NCI-H2081 treated with DMSO at 0.1 percent for 48 hours (cell line): Measurements from ENCODE around the gene UST.

Source experiments
- DNase-seq: peaks from one replicate; lab custom pipeline; 2025; lab: John Stamatoyannopoulos, UW

The UST gene

DNA sequence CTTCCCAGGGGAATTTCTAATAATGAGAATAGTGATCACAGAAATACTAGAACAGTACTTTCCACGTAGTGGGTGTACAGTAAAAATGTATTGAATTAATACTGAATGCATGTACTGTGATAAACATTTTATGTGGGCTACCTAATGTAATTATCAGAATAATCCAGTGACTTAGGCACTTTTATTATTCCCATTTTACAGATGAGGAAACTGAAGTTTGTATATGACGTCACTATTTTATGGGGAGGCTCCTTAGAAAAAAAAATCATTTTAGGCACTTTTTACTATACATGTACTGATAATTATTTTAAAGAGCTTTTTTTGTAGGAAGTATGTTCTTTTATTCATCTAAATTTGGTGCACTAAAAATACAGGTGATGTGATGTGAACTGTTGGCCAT lies 295.1 kb downstream of the UST start:
- no peak for DNase-seq

DNA sequence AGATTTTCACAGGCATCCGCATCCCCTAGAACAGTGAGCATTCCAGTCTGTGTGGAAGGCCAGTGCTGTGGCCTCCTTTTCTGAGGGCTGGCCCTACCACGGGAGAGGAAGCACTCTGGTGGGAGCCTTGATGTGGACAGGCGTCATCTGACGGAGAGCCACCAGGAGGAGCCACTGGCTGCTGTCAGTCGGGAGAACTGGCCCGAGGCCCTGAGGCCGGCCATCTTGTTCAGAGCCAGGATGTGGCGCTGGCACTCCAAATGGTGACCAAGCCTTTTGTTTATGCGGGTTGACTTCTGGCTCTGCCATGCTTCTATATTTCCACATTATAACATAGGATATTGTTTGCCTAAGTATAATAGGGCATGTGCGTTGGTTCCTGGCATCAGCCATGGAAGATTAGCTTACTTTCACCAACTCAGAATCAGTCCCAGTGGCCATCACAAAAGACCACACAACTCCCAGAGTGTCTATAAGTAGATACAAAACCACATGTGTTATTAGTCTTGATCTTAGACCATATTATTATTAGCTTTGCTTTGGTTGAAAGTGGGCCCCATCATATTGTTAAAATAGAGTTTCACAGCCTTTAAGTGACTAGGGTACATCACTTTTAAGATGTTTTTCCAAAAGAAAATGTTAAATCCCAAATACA lies 296.8 kb downstream of the UST start:
- DNase-seq, result no peak

DNA sequence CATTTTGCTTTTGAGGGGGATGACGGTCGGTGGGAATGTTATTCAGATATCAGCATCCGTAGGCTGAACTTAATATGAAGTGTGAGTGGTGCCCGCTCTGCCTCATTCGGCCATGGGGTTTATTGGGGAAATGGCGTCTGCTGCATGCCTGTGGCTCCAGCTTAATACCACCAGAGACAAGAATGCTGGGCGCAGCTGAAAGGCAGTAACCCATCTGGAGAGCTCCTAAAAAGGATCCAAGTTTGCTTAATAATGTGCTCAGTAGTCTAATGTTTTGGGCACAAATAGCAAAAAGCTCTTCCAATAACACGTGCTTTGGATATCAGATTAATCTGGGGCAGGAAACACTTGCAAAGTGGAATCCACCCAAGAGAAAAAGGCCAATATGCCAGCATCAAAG lies 297.7 kb downstream of the UST start:
- no peak for DNase-seq

DNA sequence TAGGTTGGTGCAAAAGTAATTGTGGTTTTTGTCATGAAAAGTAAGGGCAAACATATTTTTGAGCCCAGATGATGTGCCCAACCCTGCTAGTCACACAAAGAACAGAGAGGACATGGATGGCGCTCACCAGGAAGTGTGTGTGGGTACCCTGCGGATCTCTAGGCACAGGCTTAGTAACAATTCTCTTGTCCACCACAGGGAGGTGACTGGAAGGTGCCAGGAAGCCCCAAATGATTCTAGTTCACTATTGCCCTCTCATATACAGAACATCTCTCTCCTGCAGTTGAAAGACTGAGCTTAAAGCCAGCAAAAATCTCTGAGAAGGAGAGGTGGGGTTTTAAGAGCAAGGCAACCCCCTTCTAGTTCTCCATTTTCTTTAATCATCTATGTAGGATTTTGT lies 298.6 kb downstream of the UST start:
- DNase-seq, result no peak

DNA sequence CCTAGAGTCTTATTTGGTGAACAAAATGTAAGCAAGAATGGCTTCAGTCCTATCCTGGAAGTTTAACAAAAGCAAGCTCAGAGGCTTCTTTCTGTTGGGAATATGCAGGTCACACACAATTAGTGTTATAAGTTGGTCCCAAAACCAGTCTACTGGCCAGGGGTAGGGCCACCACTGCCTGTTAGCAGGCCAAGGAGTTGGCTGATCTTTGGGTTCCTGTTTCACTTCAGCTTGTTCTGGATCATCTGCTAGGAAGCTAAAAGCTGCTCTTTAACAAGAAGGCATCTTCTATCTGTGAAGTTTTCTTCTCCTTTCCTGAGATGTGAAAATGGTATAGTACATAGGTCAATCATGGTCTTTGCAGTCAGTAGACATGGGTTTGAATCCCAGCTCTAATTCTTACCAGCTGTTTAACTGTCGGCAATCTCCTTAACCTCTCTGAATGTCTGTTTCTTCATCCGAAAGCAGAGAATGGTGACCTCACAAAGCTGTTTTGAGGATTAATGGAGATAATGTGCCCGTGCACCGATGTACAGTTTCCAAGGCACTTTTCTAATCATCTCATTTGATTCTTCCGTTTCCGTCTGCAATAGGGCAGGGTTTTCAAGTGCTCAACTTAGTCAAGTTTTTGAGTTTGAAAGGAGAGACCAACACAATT lies 299.5 kb downstream of the UST start:
- no peak for DNase-seq

DNA sequence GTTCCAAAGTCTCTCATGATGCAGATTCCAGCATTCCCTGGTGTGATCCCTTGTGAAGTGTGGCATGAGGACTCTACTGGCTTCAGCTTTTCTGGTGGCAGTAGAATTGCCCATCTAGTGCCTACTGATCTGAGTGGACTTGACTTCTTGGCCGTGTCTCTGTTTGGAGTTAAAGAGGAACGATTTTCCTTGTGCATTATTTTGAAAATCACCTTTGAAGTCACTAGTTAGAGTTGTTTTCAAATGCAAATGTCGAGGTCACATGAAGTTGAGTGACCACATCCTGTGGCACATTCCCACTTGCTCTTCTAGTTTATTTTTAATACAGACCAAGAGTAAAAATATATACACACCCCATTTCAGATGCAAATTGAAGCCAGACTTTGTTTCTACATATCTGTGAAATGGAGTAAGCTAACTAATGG lies 300.0 kb downstream of the UST start:
- no peak for DNase-seq

DNA sequence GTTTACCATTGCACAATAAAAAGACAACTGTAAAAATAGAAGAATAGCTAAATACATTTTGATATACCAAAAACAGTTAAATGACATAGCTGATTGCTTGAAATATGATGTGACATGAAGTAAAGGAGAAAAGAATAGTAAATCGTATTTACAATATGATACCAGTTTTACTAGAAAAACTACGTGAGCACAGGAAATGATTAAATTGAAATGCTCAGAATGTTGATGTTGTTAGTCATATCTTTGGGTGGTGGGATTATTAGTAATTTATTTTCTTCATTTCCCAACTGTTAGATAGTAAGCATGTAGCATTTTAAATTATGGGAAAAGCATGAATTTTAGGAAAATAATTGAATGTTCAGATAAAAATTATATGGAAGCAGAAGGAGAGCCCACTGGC lies 302.4 kb downstream of the UST start:
- DNase-seq, result no peak

DNA sequence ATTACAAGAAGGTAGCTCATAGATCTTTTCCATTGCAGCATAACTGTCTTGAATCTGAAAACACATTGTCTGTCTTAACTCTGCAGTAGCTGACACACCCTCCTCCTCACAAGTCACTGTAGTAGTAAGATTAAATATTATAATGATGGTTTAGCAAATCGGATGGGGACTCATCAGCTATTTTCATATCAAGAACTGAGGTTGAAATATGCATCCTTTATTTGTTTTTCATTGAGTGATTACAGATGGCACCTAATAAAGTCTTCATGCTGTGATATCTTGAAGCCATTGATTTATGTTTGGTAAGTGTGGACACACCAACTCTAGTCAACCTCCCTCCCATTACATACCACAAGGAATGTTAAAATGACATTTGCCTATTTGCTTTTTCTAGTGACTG lies 303.3 kb downstream of the UST start:
- no peak for DNase-seq

DNA sequence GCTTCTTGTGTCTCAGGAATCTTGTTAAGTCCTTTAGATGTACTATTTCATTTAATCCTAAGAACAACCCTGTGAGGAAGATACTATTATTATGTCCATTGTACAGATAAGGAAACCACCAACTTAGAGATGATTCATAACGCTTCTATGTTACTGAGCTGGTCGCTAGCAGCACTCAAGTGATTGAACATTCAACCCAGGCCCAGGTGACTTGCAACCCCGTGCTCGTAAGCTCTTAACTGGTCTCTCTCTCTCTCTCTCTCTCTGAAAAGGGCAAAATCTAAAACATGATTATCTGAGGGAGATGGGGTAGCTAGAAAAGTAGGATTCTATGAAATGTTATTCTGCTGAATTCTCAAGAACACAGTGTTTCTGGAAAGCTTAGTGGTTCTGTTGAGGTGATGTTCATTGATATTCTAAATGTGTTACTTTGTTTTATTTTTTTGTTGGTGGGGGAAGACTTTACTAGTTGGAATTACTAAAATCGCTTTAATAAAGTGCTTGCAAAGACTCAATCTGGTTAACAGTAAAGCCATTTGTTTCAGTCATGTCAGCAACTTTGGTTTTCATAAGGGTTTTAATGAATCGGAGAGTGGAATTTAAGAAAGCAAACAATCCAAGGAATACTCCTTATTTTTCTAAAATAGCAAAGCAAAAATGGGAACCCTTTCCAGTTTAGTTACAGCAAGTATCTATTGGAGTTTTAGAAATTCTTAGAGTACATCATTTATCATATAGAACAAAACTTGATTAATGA lies 305.7 kb downstream of the UST start:
- DNase-seq, result no peak

DNA sequence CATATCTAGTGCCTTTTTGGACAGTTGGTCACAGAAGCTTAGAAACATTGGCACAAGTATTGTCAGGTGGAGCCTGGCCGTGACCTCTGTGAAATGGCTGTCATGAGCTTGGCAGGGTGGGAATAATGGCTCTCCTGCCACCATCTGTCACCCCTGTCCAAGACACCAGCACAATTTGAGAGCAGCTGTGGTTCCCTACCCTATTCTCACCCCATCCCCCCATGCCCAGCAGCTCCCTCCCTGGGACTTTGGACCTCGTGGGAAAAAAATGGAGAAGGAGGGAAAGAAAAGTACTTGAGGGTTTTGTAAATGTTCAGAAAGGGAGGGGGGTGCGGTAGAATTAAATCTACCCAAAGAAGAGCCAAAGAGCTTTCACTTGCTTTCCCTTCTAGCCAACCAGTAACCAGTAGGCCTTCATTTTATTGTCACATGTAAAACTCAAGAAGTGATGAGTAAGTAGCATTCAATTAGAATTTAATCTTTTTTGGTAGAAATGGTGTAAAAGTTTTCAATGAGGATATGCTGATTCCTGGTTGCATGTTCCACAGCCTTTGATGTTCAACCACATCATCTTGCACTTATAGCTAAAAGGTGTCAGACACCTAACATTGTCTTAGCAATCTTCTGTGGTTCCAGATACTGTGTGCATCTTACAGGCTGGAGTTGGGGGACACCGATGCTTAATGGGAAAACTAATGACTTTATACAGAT lies 307.2 kb downstream of the UST start:
- DNase-seq, result no peak

DNA sequence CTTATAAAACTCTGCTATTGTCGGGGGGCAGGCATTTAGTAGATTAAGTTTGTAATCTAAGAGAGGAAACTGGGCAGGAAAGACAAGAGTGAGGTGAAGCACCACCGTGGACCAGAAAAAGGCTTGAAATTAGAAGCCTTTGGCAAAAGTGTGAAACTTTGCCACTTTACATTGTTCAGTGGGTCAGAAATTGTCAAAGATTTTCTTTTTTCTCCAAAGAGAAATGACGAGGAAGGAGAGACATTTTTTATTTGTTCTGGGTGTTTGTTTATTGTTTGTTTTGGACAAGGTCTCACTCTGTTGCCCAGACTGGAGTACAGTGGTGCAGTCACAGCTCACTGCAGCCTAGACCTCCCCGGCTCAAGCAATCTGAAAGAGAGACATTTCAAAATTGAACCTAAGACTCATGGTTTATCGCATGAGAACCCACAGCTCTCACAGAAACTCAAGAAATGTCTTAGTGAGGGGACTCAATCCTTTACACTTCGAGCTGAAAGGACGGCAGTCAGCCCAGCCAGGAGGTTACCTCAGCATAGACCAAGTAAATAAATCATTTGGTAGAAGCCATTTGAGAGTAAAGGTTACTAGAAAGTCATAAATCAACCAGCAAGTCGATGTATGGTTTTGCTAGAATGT lies 307.8 kb downstream of the UST start:
- no peak for DNase-seq

DNA sequence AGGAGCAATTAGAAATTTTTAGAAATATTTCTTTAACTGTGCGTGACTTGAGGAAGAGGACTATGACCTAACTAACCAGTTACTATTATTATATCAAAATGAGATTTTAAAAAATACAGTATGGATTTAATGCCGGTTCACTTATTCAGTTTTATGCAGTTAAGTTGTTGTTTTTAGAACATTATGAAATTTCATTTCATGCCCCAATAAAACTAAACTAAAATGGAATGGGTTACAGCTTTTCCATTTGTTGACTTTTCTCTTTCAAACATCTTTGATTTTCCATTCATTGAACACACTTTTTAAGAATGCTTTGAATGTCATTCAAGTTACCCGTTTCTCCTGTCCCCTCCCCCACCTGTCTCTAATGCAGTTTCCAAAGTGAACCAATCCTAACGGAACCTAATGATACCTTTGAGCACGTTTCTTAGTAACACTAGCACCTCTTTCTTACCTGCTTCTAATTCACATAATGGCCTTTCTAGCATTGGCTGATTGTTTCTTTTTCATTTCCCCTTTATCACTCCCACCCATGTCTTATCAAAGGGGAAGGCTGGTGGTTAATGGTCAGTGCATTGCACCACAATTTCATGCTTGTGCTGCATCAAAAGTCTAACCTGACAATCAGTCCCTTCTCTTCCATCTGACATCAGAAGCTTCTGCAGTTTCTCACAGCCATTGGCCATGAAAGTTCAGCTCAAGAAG lies 308.5 kb downstream of the UST start:
- DNase-seq, result no peak

DNA sequence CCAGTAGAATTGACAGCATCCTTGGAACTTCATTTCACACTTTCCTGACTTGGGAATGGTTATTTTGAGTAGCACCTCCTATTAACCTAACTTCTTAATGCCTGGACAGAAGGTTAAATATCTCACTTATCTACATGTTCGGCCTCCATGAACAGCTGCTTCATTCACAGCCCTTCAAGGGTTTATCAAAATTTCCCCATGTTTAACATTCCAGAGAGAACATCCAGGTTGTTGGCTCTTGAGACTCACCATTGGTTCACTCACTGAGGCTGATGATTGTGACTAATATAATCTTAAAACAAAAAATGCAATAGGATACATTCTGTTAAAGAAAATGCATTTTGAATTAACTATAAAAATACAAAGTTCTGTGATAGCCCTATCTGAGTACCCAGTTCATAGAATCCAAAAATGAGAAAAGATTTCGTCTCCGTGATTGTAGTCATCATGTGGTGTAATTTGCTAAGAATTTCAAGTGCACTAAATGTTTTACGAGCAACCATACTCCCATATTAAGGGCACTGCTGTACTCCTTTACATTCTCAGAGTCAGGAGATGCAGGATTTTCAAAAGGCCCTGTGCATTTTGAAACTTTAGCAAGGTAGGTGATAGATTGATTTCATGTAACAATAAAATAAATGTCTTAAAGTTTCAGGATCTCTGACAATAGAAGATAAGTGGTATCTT lies 310.1 kb downstream of the UST start:
- DNase-seq, result no peak

DNA sequence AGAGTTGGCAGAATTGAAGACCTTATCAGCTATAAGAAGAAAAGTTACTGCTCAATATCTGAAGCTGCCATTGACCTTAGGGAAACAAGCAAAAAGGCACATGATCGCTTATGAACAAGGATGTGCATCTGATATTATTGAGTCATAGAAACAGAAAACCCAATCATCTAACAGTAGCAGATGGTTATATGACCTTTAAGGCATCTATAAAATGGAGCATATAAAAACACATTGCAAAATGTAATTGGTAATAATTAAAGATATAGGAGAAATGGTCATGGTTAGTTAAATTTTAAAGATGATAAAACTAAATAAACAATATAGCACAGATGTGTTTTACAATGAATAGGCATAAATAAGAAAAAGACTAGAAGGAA lies 310.6 kb downstream of the UST start:
- no peak for DNase-seq

DNA sequence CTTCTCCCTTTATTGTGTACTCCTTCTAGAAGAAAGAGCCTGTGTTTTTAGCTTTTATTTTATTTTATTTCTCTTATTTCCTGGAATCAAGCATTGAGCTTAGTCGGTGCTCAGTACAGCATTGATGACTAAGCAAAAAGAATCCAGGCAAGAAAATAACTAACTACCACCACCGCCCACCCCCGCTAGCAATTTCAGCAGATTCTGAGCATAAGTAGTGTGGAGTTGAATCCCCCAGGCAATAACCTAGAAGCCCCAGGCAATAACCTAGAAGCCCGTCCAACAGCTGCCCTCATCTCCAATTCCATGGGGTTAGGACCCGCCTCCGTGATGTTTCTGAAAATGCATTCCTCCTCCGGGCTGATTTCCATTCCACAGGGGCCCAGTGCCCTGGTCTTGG lies 312.7 kb downstream of the UST start:
- DNase-seq, result no peak

DNA sequence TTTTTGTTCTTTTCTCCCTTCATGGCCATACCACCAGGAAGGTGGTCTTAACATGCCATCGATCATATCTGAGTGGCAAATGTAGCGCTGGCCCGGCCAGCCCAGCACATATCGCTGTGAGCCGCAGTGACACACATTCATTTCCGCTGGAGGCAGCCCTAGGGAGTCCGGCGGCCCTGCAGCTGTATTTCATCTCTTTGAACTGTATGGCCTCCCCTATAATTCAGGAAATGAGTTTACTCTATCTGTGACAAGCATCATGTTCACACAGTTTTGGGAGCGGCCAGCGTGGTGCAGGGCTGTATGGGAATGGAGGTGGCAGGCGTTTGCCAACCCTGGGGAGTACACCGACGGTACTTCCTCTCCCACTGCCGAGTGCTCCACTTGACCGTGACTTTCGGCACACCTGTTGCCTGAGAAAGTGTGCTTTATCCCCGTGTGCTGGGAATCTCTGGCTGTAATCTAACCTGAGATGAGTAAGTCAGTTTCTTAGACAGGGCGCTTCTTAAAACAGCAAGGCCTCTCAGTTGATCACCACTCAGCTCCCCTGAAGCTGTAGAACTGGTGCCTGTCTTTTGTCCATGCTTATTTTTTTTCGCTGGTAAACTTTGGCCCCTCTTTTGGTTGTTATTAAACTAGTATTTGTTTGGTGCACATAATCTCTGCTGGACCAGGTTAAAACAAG lies 313.6 kb downstream of the UST start:
- DNase-seq, result no peak

DNA sequence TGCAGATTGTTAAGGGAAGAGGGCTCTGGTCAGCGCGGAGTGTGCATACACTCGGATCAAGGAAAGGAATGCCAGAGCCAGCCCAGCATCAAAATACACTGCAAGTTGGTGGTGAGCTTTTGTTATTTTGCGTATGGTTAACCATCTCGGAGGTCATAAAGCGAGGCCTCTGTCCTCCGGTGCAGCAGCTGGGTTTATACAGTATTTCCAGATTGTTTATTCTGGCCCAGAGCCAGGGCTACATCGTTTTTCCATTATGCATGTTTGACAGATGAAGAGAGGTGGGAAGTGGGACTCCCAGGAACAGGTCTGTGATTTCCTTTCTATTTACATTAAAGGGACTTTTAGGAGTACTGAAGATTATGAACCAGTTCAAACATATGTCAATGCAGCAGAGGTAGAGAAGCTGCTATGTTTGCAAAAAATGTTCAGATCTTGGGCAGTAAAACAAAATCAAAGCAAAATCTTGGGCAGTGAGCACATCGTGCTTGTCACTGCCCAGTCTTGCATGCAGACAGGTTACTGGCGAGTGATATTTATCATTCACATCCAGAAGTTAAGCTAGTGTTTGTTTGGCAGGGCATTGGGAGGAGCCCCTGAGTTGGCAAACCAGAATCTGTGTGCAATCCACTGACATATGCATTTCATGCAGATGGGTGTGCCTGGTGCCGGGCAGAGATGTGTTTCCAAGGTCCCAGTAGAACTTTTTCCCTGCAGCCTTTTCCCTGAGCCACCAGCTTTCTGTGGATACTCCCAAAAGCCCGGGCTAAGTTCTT lies 314.3 kb downstream of the UST start:
- peak; percentile 54 for DNase-seq

DNA sequence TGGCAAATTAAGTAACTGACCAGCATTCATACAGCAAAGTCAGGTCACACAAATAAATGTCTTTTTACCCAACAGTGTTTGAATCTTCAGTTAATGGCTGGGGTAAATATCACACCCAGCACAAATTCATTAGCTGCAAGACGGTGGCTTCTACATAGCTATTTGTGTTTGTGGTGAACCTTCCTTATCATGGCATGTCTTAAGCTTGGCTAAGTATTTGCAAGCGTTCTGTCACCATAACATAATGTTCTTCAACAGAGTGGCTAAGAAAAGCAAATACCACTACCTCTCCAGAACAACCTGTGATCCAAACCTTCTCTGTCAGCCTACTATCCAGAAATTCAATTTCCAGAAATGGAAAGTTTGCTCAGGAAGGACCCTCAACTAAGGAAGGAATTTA lies 315.1 kb downstream of the UST start:
- no peak for DNase-seq

DNA sequence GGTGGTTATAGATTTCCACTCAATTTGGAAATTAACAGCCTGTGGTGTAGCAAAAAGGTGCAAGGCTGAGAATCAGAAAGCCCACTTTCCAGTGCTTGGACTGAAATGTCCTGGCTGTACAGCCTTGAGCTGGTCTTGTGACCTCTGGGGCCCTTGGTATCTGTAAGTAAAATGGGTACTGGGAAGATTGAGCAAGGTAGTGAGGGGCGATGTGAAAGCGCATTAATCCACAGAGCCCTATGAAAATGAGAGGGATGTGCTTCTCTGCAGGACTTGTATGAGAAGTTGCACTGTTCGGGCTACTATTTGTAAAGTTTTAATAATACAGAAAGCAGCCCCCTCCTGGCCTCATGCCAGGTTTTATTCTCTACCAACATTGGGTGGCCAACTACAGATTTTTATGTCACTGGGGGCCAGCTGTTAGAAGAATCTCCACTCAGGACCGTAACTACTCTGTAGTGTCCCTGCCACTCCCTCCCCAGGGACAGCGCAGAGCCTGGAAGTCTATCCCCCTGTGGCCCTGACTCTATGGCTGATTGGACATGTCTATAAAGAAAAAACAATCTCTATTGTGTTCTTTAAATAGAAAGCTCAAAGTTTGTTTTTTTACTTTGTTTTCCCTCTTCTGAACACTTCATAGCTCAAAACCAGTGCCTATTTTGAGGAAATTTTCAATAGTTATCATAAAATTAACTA lies 316.0 kb downstream of the UST start:
- no peak for DNase-seq
